KMS-11 (cell line): ENCODE results near the gene ADH1C.
"Not testable (repeated sequence)": the region's sequence is repeated elsewhere in the genome, so short reads cannot be mapped to it uniquely, and the experiment has no call there.

Experiments
- H2AFZ ChIP-seq: fragments of 200-600 bp; sonication (generic); 2 replicates; pipeline ENCODE4 v1.6.1; 2016; ENCODE audit warnings: antibody characterized with exemption, mixed run types, low read depth
- H3K27ac ChIP-seq: fragments of 200-600 bp; sonication (generic); 2 replicates; pipeline ENCODE4 v1.6.1; 2016; ENCODE audit warnings: mild to moderate bottlenecking, mixed run types
- H3K27me3 ChIP-seq: fragments of 200-600 bp; sonication (generic); 2 replicates; pipeline ENCODE4 v1.6.1; 2017; ENCODE audit warnings: mild to moderate bottlenecking, low read depth, mixed run types, moderate library complexity; ENCODE audit not compliant: insufficient read depth
- H3K36me3 ChIP-seq: fragments of 200-600 bp; sonication (generic); 2 replicates; pipeline ENCODE4 v1.6.1; 2017; ENCODE audit warnings: mild to moderate bottlenecking, mixed run types; ENCODE audit not compliant: insufficient read depth
- H3K4me1 ChIP-seq: fragments of 200-600 bp; sonication (generic); 2 replicates; pipeline ENCODE4 v1.6.1; 2016; ENCODE audit warnings: mild to moderate bottlenecking, low read depth, mixed run types; ENCODE audit not compliant: poor library complexity, severe bottlenecking
- H3K4me2 ChIP-seq: fragments of 200-600 bp; sonication (generic); 2 replicates; pipeline ENCODE4 v1.7.0; 2016; ENCODE audit warnings: mild to moderate bottlenecking, mixed run types
- H3K4me3 ChIP-seq: fragments of 200-600 bp; sonication (generic); IDR thresholded peaks from 2 replicates; pipeline ENCODE4 v1.6.1; 2017; ENCODE audit warnings: low read depth, low read length, mixed read lengths; ENCODE audit not compliant: insufficient read depth
- H3K79me2 ChIP-seq: fragments of 200-600 bp; sonication (generic); 2 replicates; pipeline ENCODE4 v1.6.1; 2016; ENCODE audit warnings: low read depth, mixed run types; ENCODE audit not compliant: insufficient read depth
- H3K9ac ChIP-seq: fragments of 200-600 bp; sonication (generic); 2 replicates; pipeline ENCODE4 v1.6.1; 2016; ENCODE audit warnings: mild to moderate bottlenecking, mixed run types
- H4K20me1 ChIP-seq: fragments of 200-600 bp; sonication (generic); 2 replicates; pipeline ENCODE4 v1.6.1; 2016; ENCODE audit warnings: mild to moderate bottlenecking, mixed run types; ENCODE audit not compliant: insufficient read depth
- TF ChIP-seq, protein P1 (sequence below): fragments of 200-600 bp; sonication (generic); conservative IDR thresholded peaks from 2 replicates; pipeline ENCODE4 v1.6.1; 2017; ENCODE audit warnings: low read depth, mild to moderate bottlenecking, antibody characterized with exemption, low read length, moderate library complexity, mixed read lengths

ADH1C gene

DNA sequence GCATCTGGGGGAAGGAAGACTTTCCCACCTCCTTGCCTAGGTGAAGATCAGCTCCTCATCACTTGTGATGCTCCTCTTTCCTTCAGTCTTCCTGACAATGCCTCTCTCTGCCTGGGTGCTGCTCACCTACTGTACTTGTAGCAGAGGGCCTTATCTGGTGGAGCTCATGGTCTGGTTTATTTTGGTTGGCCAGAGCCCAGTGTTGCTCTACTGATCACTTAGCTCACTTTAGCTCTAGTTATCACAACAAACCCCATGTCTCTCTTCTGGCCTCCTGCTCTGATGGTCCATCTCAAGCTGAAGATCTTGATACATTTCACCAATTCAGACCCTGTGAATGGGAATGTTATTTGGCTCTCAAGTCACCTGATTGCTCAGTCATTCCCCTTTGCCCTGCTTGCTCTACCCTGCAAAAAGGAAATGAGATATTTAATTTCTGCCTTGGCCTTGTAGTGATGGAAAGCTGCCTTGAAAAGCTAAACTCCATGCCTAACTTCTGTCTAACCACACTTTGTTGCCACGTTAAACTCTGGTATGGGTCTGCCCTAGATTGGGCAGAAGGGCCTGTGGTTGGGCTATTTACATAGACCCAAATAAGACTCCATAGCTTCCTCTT, 30.3 kb upstream of the ADH1C start:
- Histone ChIP-seq H3K4me3 (no peak overlapping the region), H3K27me3 (no peaks in the 10 kb centered on the region), H3K27ac (no peak overlapping the region), H3K79me2 (no peaks in the 10 kb centered on the region), H3K36me3 (no peaks in the 10 kb centered on the region), H2AFZ (no peak overlapping the region), H3K9ac (no peak overlapping the region), H3K4me2 (no peak overlapping the region), H4K20me1 (no peaks in the 10 kb centered on the region), H3K4me1 (no peaks in the 10 kb centered on the region)
- TF ChIP-seq, protein P1, sequence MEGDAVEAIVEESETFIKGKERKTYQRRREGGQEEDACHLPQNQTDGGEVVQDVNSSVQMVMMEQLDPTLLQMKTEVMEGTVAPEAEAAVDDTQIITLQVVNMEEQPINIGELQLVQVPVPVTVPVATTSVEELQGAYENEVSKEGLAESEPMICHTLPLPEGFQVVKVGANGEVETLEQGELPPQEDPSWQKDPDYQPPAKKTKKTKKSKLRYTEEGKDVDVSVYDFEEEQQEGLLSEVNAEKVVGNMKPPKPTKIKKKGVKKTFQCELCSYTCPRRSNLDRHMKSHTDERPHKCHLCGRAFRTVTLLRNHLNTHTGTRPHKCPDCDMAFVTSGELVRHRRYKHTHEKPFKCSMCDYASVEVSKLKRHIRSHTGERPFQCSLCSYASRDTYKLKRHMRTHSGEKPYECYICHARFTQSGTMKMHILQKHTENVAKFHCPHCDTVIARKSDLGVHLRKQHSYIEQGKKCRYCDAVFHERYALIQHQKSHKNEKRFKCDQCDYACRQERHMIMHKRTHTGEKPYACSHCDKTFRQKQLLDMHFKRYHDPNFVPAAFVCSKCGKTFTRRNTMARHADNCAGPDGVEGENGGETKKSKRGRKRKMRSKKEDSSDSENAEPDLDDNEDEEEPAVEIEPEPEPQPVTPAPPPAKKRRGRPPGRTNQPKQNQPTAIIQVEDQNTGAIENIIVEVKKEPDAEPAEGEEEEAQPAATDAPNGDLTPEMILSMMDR, result no peak

DNA sequence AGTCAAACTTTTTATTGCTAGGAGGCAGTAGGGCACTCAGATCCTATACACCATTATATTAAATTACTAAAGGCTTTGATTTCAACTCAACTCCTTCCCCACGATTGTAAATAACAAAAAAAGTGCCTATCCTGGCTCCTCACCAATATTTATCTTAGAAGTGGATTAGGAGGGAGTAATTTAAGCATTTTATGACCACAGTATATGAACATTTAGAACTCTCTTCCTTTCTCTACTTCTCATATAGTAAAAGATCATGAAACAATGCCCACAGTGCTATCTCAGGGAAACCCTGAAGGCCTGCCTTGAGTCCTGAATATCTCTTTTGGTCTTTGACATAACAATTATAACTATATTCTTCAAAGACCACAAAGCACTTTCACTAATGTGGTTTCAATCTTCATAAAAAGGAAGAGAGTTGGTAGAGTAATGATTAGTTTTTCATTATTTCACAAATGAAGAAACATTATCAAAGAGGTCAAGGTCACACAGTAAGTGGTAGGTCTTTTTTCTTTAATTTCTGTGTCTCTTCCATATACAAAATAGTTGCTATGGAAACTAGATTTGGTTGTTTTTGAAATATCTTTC, 29.1 kb upstream of the ADH1C start:
- Histone ChIP-seq H3K9ac (no peak overlapping the region), H4K20me1 (no peaks in the 10 kb centered on the region), H3K4me2 (no peak overlapping the region), H3K4me3 (no peak overlapping the region), H3K27ac (no peak overlapping the region), H3K27me3 (no peaks in the 10 kb centered on the region), H3K4me1 (no peaks in the 10 kb centered on the region), H3K79me2 (no peaks in the 10 kb centered on the region), H2AFZ (no peak overlapping the region), H3K36me3 (no peaks in the 10 kb centered on the region)
- TF ChIP-seq, protein P1, result no peak

DNA sequence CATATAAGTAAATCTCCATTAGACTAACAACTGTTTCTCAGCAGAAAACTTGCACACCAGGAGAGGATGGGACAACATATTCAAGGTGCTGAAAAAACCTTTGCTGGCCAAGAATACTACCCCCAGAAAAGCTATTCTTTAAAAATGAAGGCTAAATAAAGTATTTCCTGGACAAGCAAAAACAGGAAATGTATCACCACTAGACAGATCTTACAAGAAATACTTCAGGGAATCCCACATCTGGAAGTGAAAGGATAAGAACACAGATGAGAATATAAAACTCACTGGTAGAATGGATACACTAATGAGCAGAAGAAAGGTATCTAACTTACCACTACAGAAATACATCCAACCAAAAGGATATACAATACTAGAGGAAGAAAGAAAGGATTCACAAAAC, 27.0 kb upstream of the ADH1C start:
- H3K4me1 ChIP-seq, result no peaks in the 10 kb centered on the region
- H3K36me3 ChIP-seq, result no peaks in the 10 kb centered on the region
- H3K27me3 ChIP-seq, result no peaks in the 10 kb centered on the region
- no peaks in the 10 kb centered on the region for H3K79me2 ChIP-seq
- TF ChIP-seq, protein P1, result no peak
- no peak overlapping the region for H3K9ac ChIP-seq
- H2AFZ ChIP-seq, result no peak overlapping the region
- H3K4me3 ChIP-seq, result no peak overlapping the region
- H4K20me1 ChIP-seq, result no peaks in the 10 kb centered on the region
- H3K27ac ChIP-seq, result no peak overlapping the region
- no peak overlapping the region for H3K4me2 ChIP-seq

DNA sequence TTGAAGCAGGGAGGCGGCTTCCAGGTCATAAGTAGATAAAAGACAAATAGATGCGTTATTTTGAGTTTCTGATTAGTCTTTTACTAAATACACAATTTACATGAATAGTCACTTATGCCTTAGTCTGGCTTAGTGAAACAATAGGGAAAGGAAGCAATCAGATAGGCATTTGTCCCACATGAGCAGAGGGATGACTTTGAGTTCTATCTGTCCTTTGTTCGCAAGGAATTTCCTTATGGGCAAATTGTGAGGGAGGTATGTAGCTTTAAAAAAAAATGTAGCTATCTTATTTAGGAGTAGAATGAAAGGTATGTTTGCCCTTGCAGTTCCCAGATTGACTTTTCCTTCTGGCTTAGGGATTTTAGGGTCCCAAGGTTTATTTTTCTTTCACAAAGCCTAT, 26.3 kb upstream of the ADH1C start:
- no peak overlapping the region for H3K27ac ChIP-seq
- TF ChIP-seq, protein P1, result no peak
- no peaks in the 10 kb centered on the region for H3K27me3 ChIP-seq
- H2AFZ ChIP-seq, result no peak overlapping the region
- H3K4me2 ChIP-seq, result no peak overlapping the region
- H3K4me1 ChIP-seq, result no peaks in the 10 kb centered on the region
- no peaks in the 10 kb centered on the region for H3K36me3 ChIP-seq
- H3K4me3 ChIP-seq, result no peak overlapping the region
- H4K20me1 ChIP-seq, result no peaks in the 10 kb centered on the region
- H3K79me2 ChIP-seq, result no peaks in the 10 kb centered on the region
- H3K9ac ChIP-seq, result no peak overlapping the region

DNA sequence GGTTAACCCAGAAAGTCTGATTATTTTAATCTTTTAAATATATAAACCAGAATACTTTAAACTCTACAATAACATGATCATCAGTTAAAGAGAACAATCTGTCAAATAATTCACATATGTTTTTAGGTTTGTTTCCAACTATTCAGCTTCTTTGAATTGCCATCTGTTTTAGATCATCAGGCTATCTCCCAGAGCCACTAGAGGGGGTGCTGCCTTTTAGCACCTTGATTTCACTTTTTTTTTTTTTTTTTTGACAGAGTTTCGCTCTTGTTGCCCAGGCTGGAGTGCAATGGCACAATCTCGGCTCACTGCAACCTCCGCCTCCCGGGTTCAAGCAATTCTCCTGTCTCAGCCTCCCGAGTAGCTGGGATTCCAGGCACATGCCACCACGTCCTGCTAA, 24.8 kb upstream of the ADH1C start:
- not testable (repeated sequence) for H3K4me2 ChIP-seq, H3K36me3 ChIP-seq, H3K9ac ChIP-seq, H3K4me3 ChIP-seq, H3K79me2 ChIP-seq, H3K27me3 ChIP-seq, H4K20me1 ChIP-seq, H3K27ac ChIP-seq, H2AFZ ChIP-seq, H3K4me1 ChIP-seq

DNA sequence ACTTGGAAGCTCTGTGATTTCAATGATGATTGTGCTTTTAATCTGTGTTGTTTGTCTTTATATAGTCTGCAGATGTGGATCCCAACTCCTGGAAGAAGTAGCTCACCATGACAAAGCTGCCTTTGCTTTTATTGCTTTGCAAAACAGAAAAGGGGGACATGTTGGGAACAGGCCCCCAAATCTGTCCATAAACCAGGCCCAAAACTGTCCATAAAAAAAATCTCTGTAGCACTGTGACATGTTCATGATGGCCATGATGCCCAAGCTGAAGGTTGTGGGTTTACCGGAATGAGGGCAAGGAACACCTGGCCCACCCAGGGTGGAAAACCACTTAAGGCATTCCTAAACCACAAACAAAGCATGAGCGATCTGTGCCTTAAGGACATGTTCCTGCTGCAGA, 19.9 kb upstream of the ADH1C start:
- H3K4me1 ChIP-seq, H3K27me3 ChIP-seq, H2AFZ ChIP-seq, H4K20me1 ChIP-seq, H3K27ac ChIP-seq, H3K36me3 ChIP-seq, H3K4me2 ChIP-seq, H3K9ac ChIP-seq, H3K79me2 ChIP-seq, H3K4me3 ChIP-seq: not testable (repeated sequence)

DNA sequence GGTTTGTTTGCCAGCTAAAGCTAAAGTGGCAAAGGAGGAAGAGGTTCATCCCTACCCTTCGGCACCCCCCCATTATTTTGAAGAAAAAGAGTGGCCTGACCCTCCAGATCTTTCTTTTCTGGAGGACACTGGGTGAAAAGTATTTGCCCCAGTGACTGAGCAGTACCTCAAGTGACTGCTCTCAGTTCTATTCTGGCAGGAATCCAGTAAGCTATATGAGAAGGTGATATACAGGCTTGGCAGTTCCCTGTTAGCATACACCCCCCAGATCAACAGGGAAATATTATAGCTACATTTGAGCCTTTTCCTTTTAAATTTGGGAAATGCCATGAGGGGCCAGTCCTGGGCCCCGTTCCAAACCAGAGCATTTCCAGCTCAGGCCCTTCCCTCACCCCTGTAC, 15.3 kb upstream of the ADH1C start:
- H3K27me3 ChIP-seq, H3K4me1 ChIP-seq, H3K9ac ChIP-seq: not testable (repeated sequence)

More for the DNA sequence above, 15.3 kb upstream of the ADH1C start:
- H3K4me2 ChIP-seq, H3K36me3 ChIP-seq, H3K27ac ChIP-seq, H3K79me2 ChIP-seq, H3K4me3 ChIP-seq, H4K20me1 ChIP-seq, H2AFZ ChIP-seq: not testable (repeated sequence)
